Trophoblast cell (in vitro differentiated cells and primary cell): Measurements from ENCODE around the gene DND1.

Source experiments
- DNase-seq, 2 donors: peaks; one replicate each; pipeline ENCODE4 v3.0.0-alpha.2; 2016
- H2AFZ ChIP-seq: 2 replicates; pipeline ENCODE4 v1.6.1; 2013; ENCODE audit warnings: low read length, moderate library complexity, mild to moderate bottlenecking; ENCODE audit not compliant: insufficient read depth, poor library complexity
- H2AK5ac ChIP-seq: 2 replicates; pipeline ENCODE4 v1.6.1; 2013; ENCODE audit warnings: mild to moderate bottlenecking, low read length
- H2BK120ac ChIP-seq: 2 replicates; pipeline ENCODE4 v1.6.1; 2013; ENCODE audit warnings: low read length, mild to moderate bottlenecking, moderate library complexity; ENCODE audit not compliant: insufficient read depth, poor library complexity
- H2BK12ac ChIP-seq: 2 replicates; pipeline ENCODE4 v1.6.1; 2013; ENCODE audit warnings: mild to moderate bottlenecking, low read length, moderate library complexity
- H2BK5ac ChIP-seq: 2 replicates; pipeline ENCODE4 v1.6.1; 2013; ENCODE audit warnings: low read length, low read depth, moderate library complexity, mild to moderate bottlenecking; ENCODE audit not compliant: poor library complexity
- H3K14ac ChIP-seq: 2 replicates; pipeline ENCODE4 v1.6.1; 2013; ENCODE audit warnings: mild to moderate bottlenecking, low read length
- H3K18ac ChIP-seq: 2 replicates; pipeline ENCODE4 v1.6.1; 2013; ENCODE audit warnings: mild to moderate bottlenecking, low read length
- H3K23ac ChIP-seq: 2 replicates; pipeline ENCODE4 v1.6.1; 2013; ENCODE audit warnings: low read length
- H3K27ac ChIP-seq: 2 replicates; pipeline ENCODE4 v1.5.1; 2013; ENCODE audit warnings: low read depth, mild to moderate bottlenecking, inconsistent platforms, low read length, moderate library complexity
- H3K27me3 ChIP-seq: 2 replicates; pipeline ENCODE4 v1.6.1; 2013; ENCODE audit warnings: inconsistent platforms, mild to moderate bottlenecking, low read length, moderate library complexity; ENCODE audit not compliant: insufficient read depth
- H3K36me3 ChIP-seq, 2 experiments: 1 replicate in 1 of 2; 2 replicates in 1 of 2; pipeline ENCODE4 v1.6.1; 2013; ENCODE audit warnings: low read length in 2 of 2, mild to moderate bottlenecking in 2 of 2, moderate library complexity in 1 of 2; ENCODE audit not compliant: insufficient read depth in 2 of 2, control insufficient read depth in 1 of 2
- H3K4ac ChIP-seq: 2 replicates; pipeline ENCODE4 v1.6.1; 2013; ENCODE audit warnings: low read depth, mild to moderate bottlenecking, low read length, moderate library complexity
- H3K4me1 ChIP-seq, 2 experiments: 1 replicate in 1 of 2; 2 replicates in 1 of 2; pipeline ENCODE4 v1.6.1; 2013; ENCODE audit warnings: low read length in 2 of 2, mild to moderate bottlenecking in 2 of 2, moderate library complexity in 1 of 2; ENCODE audit not compliant: insufficient read depth in 2 of 2, control insufficient read depth in 1 of 2
- H3K4me2 ChIP-seq: 2 replicates; pipeline ENCODE4 v1.6.1; 2013; ENCODE audit warnings: inconsistent platforms, mild to moderate bottlenecking, low read length, moderate library complexity
- H3K4me3 ChIP-seq: 2 replicates; pipeline ENCODE4 v1.5.1; 2013; ENCODE audit warnings: mild to moderate bottlenecking, low read depth, low read length, inconsistent platforms
- H3K79me1 ChIP-seq: one replicate; pipeline ENCODE4 v1.6.1; 2013; ENCODE audit warnings: low read length
- H3K79me2 ChIP-seq: 2 replicates; pipeline ENCODE4 v1.6.1; 2013; ENCODE audit warnings: low read length, mild to moderate bottlenecking; ENCODE audit not compliant: control insufficient read depth, insufficient read depth, poor library complexity
- H3K9ac ChIP-seq: 2 replicates; pipeline ENCODE4 v1.6.1; 2013; ENCODE audit warnings: mild to moderate bottlenecking, low read length
- H3K9me3 ChIP-seq: 2 replicates; pipeline ENCODE4 v1.6.1; 2013; ENCODE audit warnings: low read depth, mild to moderate bottlenecking, control low read depth, inconsistent platforms, low read length; ENCODE audit not compliant: insufficient read depth
- H4K12ac ChIP-seq: 2 replicates; pipeline ENCODE4 v1.6.1; 2013; ENCODE audit warnings: low read depth, mild to moderate bottlenecking, low read length, moderate library complexity
- H4K8ac ChIP-seq: 2 replicates; pipeline ENCODE4 v1.6.1; 2013; ENCODE audit warnings: low read depth, mild to moderate bottlenecking, low read length, moderate library complexity
- H4K91ac ChIP-seq: one replicate; pipeline ENCODE4 v1.6.1; 2013; ENCODE audit warnings: low read depth, mild to moderate bottlenecking, low read length, moderate library complexity
- WGBS: extraction: QIAGEN DNeasy Blood & Tissue Kit; methylation state at CpG from one replicate; pipeline ENCODE4 v1.1.7; 2013; ENCODE audit warnings: missing lambda C conversion rate; ENCODE audit not compliant: insufficient read length, insufficient coverage; ENCODE audit errors: extremely low coverage; 5-methylcytosine and 5-hydroxymethylcytosine counted together

The DND1 gene

DNA sequence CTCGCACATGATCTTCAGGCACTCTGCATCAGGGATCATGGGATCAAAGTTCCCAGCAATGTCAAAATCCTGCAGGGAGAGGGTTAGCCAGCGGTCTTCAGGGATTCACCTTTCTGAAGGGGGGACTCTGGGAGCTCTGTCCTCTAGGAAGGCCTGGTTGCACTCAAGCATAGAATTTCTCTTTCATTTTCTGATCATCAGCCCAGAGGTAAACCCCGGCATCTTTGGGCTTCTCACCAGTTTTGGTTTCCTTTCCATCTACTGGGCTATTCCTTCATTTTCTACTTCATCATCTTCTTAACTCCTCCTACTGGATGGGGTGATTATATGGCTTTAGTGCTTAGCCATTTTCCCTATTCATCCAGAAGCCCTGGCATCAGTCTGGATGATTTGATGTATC lies 4.6 kb upstream of the DND1 start:
- Histone ChIP-seq H4K8ac (no peak overlapping the region), H3K18ac (no peak overlapping the region), H3K36me3 (peaks cover 39 to 72% of the 10 kb centered on the region in 2 experiments), H2BK120ac (no peak overlapping the region), H3K4me3 (no peak overlapping the region), H3K79me1 (no peaks in the 10 kb centered on the region), H3K23ac (no peak overlapping the region), H2BK12ac (no peak overlapping the region), H2AFZ (no peak overlapping the region), H3K9ac (no peak overlapping the region), H4K12ac (no peak overlapping the region), H3K4me1 (no peaks in the 10 kb centered on the region), H3K27me3 (no peaks in the 10 kb centered on the region), H3K27ac (no peak overlapping the region), H3K4ac (no peak overlapping the region), H2AK5ac (no peak overlapping the region), H3K79me2 (no peaks in the 10 kb centered on the region), H3K4me2 (no peak overlapping the region), H4K91ac (no peak overlapping the region), H2BK5ac (no peak overlapping the region), H3K9me3 (peaks cover 3% of the 10 kb centered on the region), H3K14ac (no peak overlapping the region)
- DNase-seq: no peak
- no CpG with 5 or more reads among the region's 3 CpGs for WGBS

- Histone ChIP-seq H2AK5ac (no peak overlapping the region), H3K9me3 (peaks cover 3% of the 10 kb centered on the region), H3K4ac (no peak overlapping the region), H3K79me1 (no peaks in the 10 kb centered on the region), H3K27ac (no peak overlapping the region), H4K8ac (no peak overlapping the region), H2AFZ (no peak overlapping the region), H3K36me3 (peaks cover 58 to 77% of the 10 kb centered on the region in 2 experiments), H3K4me3 (no peak overlapping the region), H4K12ac (no peak overlapping the region), H3K4me1 (no peaks in the 10 kb centered on the region), H2BK5ac (no peak overlapping the region), H3K4me2 (no peak overlapping the region), H2BK120ac (no peak overlapping the region), H3K23ac (no peak overlapping the region), H3K14ac (no peak overlapping the region), H3K27me3 (no peaks in the 10 kb centered on the region), H3K79me2 (no peaks in the 10 kb centered on the region), H2BK12ac (no peak overlapping the region), H4K91ac (no peak overlapping the region), H3K18ac (no peak overlapping the region), H3K9ac (no peak overlapping the region)
- WGBS: no CpG with 5 or more reads among the region's 4 CpGs
- DNase-seq: no peak
Measured at GRCh38 chr5:140674629-140675028, 1.3 kb upstream of the DND1 start.

DNA sequence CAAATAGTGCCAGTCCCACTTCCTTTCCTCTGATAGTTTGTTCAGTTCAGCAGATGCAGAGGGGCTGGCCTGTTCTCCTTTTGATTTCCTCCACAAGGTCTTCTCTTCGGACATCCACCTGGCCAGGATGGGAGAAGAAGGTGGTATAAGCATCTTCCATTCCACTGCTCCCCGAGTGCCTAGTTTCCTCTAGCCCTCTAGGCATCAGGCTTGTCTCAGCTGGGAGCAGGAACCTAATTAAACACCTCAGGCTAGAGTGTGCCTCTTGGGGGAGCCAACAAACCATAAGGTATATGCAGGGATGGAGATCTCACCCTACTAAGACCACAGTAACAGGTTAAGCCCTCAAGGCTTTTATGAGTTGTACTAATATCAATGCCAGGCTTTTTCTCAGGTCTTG lies 835 bp upstream of the DND1 start:
- no CpG with 5 or more reads among the region's 2 CpGs for WGBS
- Histone ChIP-seq H3K18ac (no peak overlapping the region), H3K4me1 (no peaks in the 10 kb centered on the region), H2BK12ac (no peak overlapping the region), H3K9ac (no peak overlapping the region), H3K4me3 (no peak overlapping the region), H4K8ac (no peak overlapping the region), H2AK5ac (no peak overlapping the region), H2BK120ac (no peak overlapping the region), H2BK5ac (no peak overlapping the region), H2AFZ (no peak overlapping the region), H3K9me3 (peaks cover 3% of the 10 kb centered on the region), H3K27ac (no peak overlapping the region), H3K79me2 (no peaks in the 10 kb centered on the region), H4K91ac (no peak overlapping the region), H3K4me2 (no peak overlapping the region), H3K36me3 (peaks cover 62 to 77% of the 10 kb centered on the region in 2 experiments), H3K27me3 (no peaks in the 10 kb centered on the region), H3K4ac (no peak overlapping the region), H3K14ac (no peak overlapping the region), H3K23ac (no peak overlapping the region), H3K79me1 (no peaks in the 10 kb centered on the region), H4K12ac (no peak overlapping the region)
- DNase-seq: no peak

DNA sequence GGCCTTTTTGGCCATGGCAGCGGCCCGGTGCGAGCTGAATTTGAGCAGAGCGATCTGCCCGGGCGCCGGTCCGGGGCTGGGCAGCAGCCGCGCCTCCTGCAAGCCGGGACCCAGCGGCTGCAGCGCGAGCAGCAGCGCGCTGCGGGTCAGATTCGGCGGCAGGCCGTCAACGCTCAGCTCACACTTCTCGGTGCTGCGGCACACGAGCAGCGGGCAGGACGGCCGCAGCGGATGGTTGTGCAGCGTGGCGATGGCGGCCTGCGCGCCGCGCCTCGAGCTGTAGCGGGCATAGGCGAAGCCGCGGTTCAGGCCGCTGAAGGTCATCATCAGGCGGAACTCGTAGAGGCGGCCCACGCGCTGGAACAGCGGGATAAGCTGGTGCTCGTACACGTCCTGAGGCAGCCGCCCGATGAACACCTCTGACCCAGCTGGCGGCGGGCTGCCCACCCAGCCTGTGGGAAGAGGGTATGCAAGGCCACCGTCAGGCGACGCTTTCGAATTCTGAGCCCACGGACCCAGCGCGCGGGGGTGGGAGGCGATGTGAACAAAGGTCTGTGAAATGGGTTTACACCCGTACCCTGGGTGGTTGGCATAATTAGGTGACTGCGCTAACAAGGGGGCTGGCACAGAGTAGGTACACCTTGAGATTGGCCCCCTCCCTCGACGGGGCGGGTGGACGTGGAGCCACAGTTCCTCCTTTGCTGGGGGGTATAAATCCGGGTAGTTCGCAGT lies 755 bp downstream of the DND1 start:
- H3K4me2 ChIP-seq: no peak overlapping the region
- H3K9ac ChIP-seq: no peak overlapping the region
- H4K8ac ChIP-seq: no peak overlapping the region
- H2BK120ac ChIP-seq: no peak overlapping the region
- H2AFZ ChIP-seq: no peak overlapping the region
- H3K79me2 ChIP-seq: no peaks in the 10 kb centered on the region
- H3K27me3 ChIP-seq: no peaks in the 10 kb centered on the region
- no peak overlapping the region for H4K12ac ChIP-seq
- no peak overlapping the region for H2BK5ac ChIP-seq
- no peak overlapping the region for H3K27ac ChIP-seq
- no peak overlapping the region for H2BK12ac ChIP-seq
- no peak overlapping the region for H4K91ac ChIP-seq
- H3K4me1 ChIP-seq: no peaks in the 10 kb centered on the region
- H3K4me3 ChIP-seq: no peak overlapping the region
- H3K36me3 ChIP-seq: peaks cover 69 to 81% of the 10 kb centered on the region in 2 experiments
- no CpG with 5 or more reads among the region's 70 CpGs for WGBS
- H3K4ac ChIP-seq: no peak overlapping the region
- no peak overlapping the region for H3K23ac ChIP-seq
- H2AK5ac ChIP-seq: no peak overlapping the region
- peak in 1 of 2 donors; percentile 13 for DNase-seq
- no peak overlapping the region for H3K14ac ChIP-seq
- no peak overlapping the region for H3K18ac ChIP-seq
- H3K9me3 ChIP-seq: peaks cover 3% of the 10 kb centered on the region
- H3K79me1 ChIP-seq: no peaks in the 10 kb centered on the region
